ENCODE measurements around the gene PEDS1. TPM values are rescaled to one million over a fixed set of nuclear protein-coding genes. Genes with fewer than 3 reads are reported as not detected.
"Not testable (repeated sequence)": the region's sequence is repeated elsewhere in the genome, so short reads cannot be mapped to it uniquely, and the experiment has no call there.

Gene PEDS1
- polyA plus RNA-seq, 1 donor from 2014 or later: 10.0 TPM

GRCh38 chr20:50161494-50161893, 8.0 kb upstream of the PEDS1 start:
- H3K9me2 ChIP-seq (ENCODE audit: insufficient read depth, low read length); H3K79me2 ChIP-seq (replicated peaks; ENCODE audit: insufficient read depth, low read length); H3K27ac ChIP-seq (ENCODE audit: low read length); H3K4me2 ChIP-seq (ENCODE audit: low read length); H3K4me3 ChIP-seq (ENCODE audit: low read length); H3K9me3 ChIP-seq (ENCODE audit: low read length); H3F3A ChIP-seq (ENCODE audit: insufficient read depth, low read length, poor library complexity, severe bottlenecking); H4K20me1 ChIP-seq (ENCODE audit: insufficient read depth); H3K27me3 ChIP-seq (ENCODE audit: insufficient read depth, low read depth, low read length); H2AFZ ChIP-seq (ENCODE audit: low read depth, low read length); H3K36me3 ChIP-seq (ENCODE audit: insufficient read depth, low read length); H3K9ac ChIP-seq (ENCODE audit: low read length): not testable (repeated sequence)

GRCh38 chr20:50153153-50153499, 397 bp downstream of the PEDS1 start:
- Histone ChIP-seq H3K36me3 (ENCODE audit: insufficient read depth, low read length) (no peaks in the 10 kb centered on the region), H4K20me1 (ENCODE audit: insufficient read depth) (no peaks in the 10 kb centered on the region), H3K27me3 (ENCODE audit: insufficient read depth, low read depth, low read length) (no peaks in the 10 kb centered on the region), H3K4me2 (ENCODE audit: low read length) (peak overlapping the region; percentile 98), H2AFZ (ENCODE audit: low read depth, low read length) (peak overlapping the region; percentile 73), H3K9me2 (ENCODE audit: insufficient read depth, low read length) (no peaks in the 10 kb centered on the region), H3F3A (ENCODE audit: insufficient read depth, low read length, poor library complexity, severe bottlenecking) (no peaks in the 10 kb centered on the region), H3K79me2 (replicated peaks; ENCODE audit: insufficient read depth, low read length) (peaks cover 17% of the 10 kb centered on the region), H3K9ac (ENCODE audit: low read length) (peak overlapping the region; percentile 85), H3K4me3 (ENCODE audit: low read length) (peak overlapping the region; percentile 94), H3K27ac (ENCODE audit: low read length) (peak overlapping the region; percentile 39), H3K9me3 (ENCODE audit: low read length) (no peaks in the 10 kb centered on the region)
- TF ChIP-seq TAF1 (IDR thresholded peaks at IDR 0.05; ENCODE audit: low read depth) (no peak), MXI1 (conservative IDR thresholded peaks at IDR 0.05; ENCODE audit: poor library complexity, severe bottlenecking) (no peak), EP300 (conservative IDR thresholded peaks at IDR 0.05; ENCODE audit: poor library complexity, severe bottlenecking) (no peak), SMC3 (conservative IDR thresholded peaks at IDR 0.05; ENCODE audit: poor library complexity) (no peak), RAD21 (conservative IDR thresholded peaks at IDR 0.05) (no peak)

- H3K9me2 ChIP-seq (ENCODE audit: insufficient read depth, low read length): no peaks in the 10 kb centered on the region
These were observed 950 bp downstream of the PEDS1 start for GRCh38 chr20:50152394-50153152.

More at GRCh38 chr20:50152394-50153152, 950 bp downstream of the PEDS1 start:
- TF ChIP-seq CTCF (IDR thresholded peaks at IDR 0.05; ENCODE audit: poor library complexity, severe bottlenecking) (no peak), MXI1 (conservative IDR thresholded peaks at IDR 0.05; ENCODE audit: poor library complexity, severe bottlenecking) (no peak), RAD21 (conservative IDR thresholded peaks at IDR 0.05) (no peak)
- H3K79me2 ChIP-seq (replicated peaks; ENCODE audit: insufficient read depth, low read length): peaks cover 19% of the 10 kb centered on the region
- peak overlapping the region; percentile 85 for H3K9ac ChIP-seq (ENCODE audit: low read length)
- H3F3A ChIP-seq (ENCODE audit: insufficient read depth, low read length, poor library complexity, severe bottlenecking): no peaks in the 10 kb centered on the region
- peak overlapping the region; percentile 73 for H2AFZ ChIP-seq (ENCODE audit: low read depth, low read length)
- peak overlapping the region; percentile 98 for H3K4me2 ChIP-seq (ENCODE audit: low read length)
- H3K9me3 ChIP-seq (ENCODE audit: low read length): no peaks in the 10 kb centered on the region
- no peaks in the 10 kb centered on the region for H3K36me3 ChIP-seq (ENCODE audit: insufficient read depth, low read length)
- no peak overlapping the region for H3K27ac ChIP-seq (ENCODE audit: low read length)
- H3K27me3 ChIP-seq (ENCODE audit: insufficient read depth, low read depth, low read length): no peaks in the 10 kb centered on the region
- H3K4me3 ChIP-seq (ENCODE audit: low read length): peak overlapping the region; percentile 94
- no peaks in the 10 kb centered on the region for H4K20me1 ChIP-seq (ENCODE audit: insufficient read depth)
